AG04449 (cell line): ENCODE measurements around the gene CHD9NB.

Experiments
- CTCF ChIA-PET: fragments of 350-600 bp; formaldehyde crosslinking; extraction: SDS; loops from one replicate; lab custom pipeline; 2021; ENCODE audit warnings: antibody characterized with exemption; lab: Yijun Ruan, JAX
- POLR2A ChIA-PET: fragments of 400-600, 350-600 bp; formaldehyde crosslinking; extraction: SDS; loops from one replicate; lab custom pipeline; 2020; ENCODE audit warnings: antibody characterized with exemption, inconsistent platforms; lab: Yijun Ruan, JAX
- DNase-seq: peaks from one replicate; pipeline ENCODE4 v3.0.0-alpha.2; 2010; ENCODE audit warnings: low read depth, low spot score
- H3K4me3 ChIP-seq: 2 replicates; pipeline ENCODE4 v1.5.1; 2011; ENCODE audit warnings: low read depth, mild to moderate bottlenecking, control low read depth, low read length
- CTCF ChIP-seq: IDR thresholded peaks from one replicate; pipeline ENCODE4 v1.5.1; 2011; ENCODE audit warnings: mild to moderate bottlenecking, moderate library complexity, low read length, control low read depth, inconsistent platforms; ENCODE audit not compliant: insufficient read depth; ENCODE audit errors: missing control alignments

CHD9NB gene

GRCh38 chr16:53031323-53031942, 21.3 kb downstream of the CHD9NB start:
- CTCF ChIA-PET: interaction anchor here (2.3 kb wide), 1 partner anchor 9 kb away, joined by 9 read pairs; no protein-coding TSS in a partner anchor
- H3K4me3 ChIP-seq: no peak overlapping the region
- DNase-seq: no peak
- no peak for TF ChIP-seq CTCF
- POLR2A ChIA-PET: no interaction called here

- POLR2A ChIA-PET: no interaction called here
Observed at GRCh38 chr16:53029971-53030370, 22.7 kb downstream of the CHD9NB start.

GRCh38 chr16:53024045-53024444, 28.7 kb downstream of the CHD9NB start:
- CTCF ChIA-PET: interaction anchor here (0.8 to 6.0 kb wide), 3 partner anchors 11 to 832 kb away, joined by 3 to 73 read pairs (median 6); no protein-coding TSS in a partner anchor
- POLR2A ChIA-PET: no interaction called here
- DNase-seq: no peak
- no peak for TF ChIP-seq CTCF
- H3K4me3 ChIP-seq: no peak overlapping the region

More at GRCh38 chr16:53029971-53030370, 22.7 kb downstream of the CHD9NB start:
- no peak for TF ChIP-seq CTCF
- H3K4me3 ChIP-seq: no peak overlapping the region
- CTCF ChIA-PET: interaction anchor here (1.7 to 2.3 kb wide), 2 partner anchors 8 to 839 kb away, joined by 5 to 9 read pairs; no protein-coding TSS in a partner anchor
- DNase-seq: no peak

- peak; percentile 62 for TF ChIP-seq CTCF
- no peak for DNase-seq
- ChIA-PET POLR2A (no interaction called here), CTCF (interaction anchor here (0.7 to 6.0 kb wide), 22 partner anchors 9 to 954 kb away, joined by 3 to 73 read pairs (median 5); no protein-coding TSS in a partner anchor)
- no peak overlapping the region for H3K4me3 ChIP-seq
Observed at GRCh38 chr16:53022374-53022773, 30.3 kb downstream of the CHD9NB start.

GRCh38 chr16:53018834-53019416, 33.8 kb downstream of the CHD9NB start:
- no peak overlapping the region for H3K4me3 ChIP-seq
- ChIA-PET POLR2A (no interaction called here), CTCF (interaction anchor here (1.2 kb wide), 1 partner anchor 827 kb away, joined by 4 read pairs; no protein-coding TSS in a partner anchor)
- DNase-seq: no peak
- TF ChIP-seq CTCF: no peak

- ChIA-PET CTCF (no interaction called here), POLR2A (no interaction called here)
- no peak overlapping the region for H3K4me3 ChIP-seq
- no peak for DNase-seq
- TF ChIP-seq CTCF: no peak
Observed at GRCh38 chr16:53014287-53014686, 38.4 kb downstream of the CHD9NB start.
